Measurements from ENCODE around the gene FAM185A.
"Not testable (repeated sequence)": the region's sequence is repeated elsewhere in the genome, so short reads cannot be mapped to it uniquely, and the experiment has no call there.

FAM185A gene

DNA sequence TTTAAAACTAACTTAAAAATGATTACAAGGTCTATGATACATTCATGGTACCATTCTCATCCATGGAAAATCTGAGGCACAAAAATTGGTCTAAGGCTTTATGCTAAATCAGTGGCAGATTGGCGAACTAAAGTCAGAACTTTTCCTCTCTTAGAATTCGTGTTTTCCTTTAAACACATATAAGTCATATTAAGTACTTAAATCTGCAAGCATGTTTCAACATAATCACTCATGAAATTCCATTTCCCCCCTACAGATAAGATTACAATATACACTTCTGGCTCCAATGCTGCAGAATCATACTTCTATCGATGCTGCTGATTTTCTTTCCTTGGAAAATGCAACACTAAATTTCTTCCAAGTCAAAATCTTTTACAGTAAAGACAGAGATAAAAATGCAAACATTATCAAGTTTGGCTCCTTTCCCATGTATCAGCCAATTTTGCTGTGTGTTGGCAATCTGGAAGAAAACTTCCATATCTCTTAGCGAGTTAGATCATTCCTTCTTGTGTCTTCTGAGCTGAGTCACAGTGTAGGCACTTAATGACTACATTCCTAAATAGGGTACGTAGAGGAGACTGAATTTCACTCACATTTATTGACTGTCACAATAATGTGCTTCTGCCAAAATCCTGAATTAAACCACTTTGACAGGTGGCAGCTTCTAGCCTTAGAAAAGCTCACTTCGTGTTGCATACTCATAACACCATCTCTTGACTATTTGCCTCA, 87.6 kb downstream of the FAM185A start:
- peak; percentile 89 for DNase-seq
- Histone ChIP-seq H3K23ac (ENCODE audit: low read length in 2 of 2) (no peak overlapping the region), H3K27ac (ENCODE audit: low read length, poor library complexity, severe bottlenecking) (peak overlapping the region; percentile 93), H3K9me3 (ENCODE audit: control insufficient read depth, low read length) (no peaks in the 10 kb centered on the region), H4K8ac (ENCODE audit: low read length) (no peak overlapping the region), H3K27me3 (ENCODE audit: control insufficient read depth in 1 of 2, insufficient read depth in 1 of 2, low read length in 2 of 2) (no peaks in the 10 kb centered on the region), H2AFZ (ENCODE audit: low read depth, low read length) (no peak overlapping the region), H2BK15ac (ENCODE audit: low read depth, poor library complexity, severe bottlenecking) (no peak overlapping the region), H3K14ac (ENCODE audit: low read length in 2 of 2) (no peak overlapping the region), H3K36me3 (ENCODE audit: control insufficient read depth in 1 of 2, insufficient read depth in 2 of 2, low read depth in 1 of 2, low read length in 2 of 2) (no peaks in the 10 kb centered on the region), H2BK12ac (ENCODE audit: low read length in 2 of 2) (no peak overlapping the region), H2BK5ac (ENCODE audit: low read depth, low read length, poor library complexity, severe bottlenecking) (no peak overlapping the region), H3K9ac (ENCODE audit: low read length) (no peak overlapping the region), H3K18ac (ENCODE audit: low read depth in 1 of 2, low read length in 2 of 2) (no peak overlapping the region), H3K4me1 (ENCODE audit: control insufficient read depth, insufficient read depth, low read depth, low read length) (peaks cover 9% of the 10 kb centered on the region), H3K4me2 (ENCODE audit: low read length, poor library complexity, severe bottlenecking) (no peak overlapping the region), H2AK5ac (ENCODE audit: low read length, severe bottlenecking) (no peak overlapping the region), H3K4me3 (ENCODE audit: insufficient read depth in 1 of 2, low read depth in 1 of 2, low read length in 2 of 2) (no peak overlapping the region), H3K79me1 (replicated peaks; ENCODE audit: low read length, poor library complexity, severe bottlenecking) (peaks cover 1% of the 10 kb centered on the region), H4K91ac (ENCODE audit: low read length) (no peak overlapping the region), H3K4ac (ENCODE audit: low read depth in 1 of 2, low read length in 2 of 2) (no peak overlapping the region), H2BK120ac (ENCODE audit: low read depth, low read length) (no peak overlapping the region)
- 18% methylated on average over 5 of the region's 6 CpGs for WGBS

DNA sequence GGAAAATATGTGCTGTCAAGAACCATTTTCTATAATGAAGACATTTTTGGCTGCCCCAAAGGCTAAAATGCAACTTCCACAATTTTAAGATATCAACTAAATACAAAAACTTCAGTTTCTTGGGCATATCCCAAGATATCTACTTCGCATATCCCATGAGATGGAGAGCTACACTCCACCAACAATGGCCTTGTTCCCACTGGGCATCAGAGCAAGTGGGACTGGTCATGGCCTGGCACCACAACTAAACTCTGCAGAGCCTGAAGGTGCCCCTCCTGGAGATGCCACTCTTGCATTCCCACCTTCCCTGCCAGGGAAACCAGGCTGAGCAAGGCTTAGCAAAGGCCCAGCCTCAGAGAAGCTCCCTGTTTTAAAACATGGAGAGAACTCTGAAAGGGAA, 88.2 kb downstream of the FAM185A start:
- WGBS = 95% methylated on average over 1 of the region's 1 CpG
- peak overlapping the region; percentile 40 to 85 for H3K18ac ChIP-seq (ENCODE audit: low read depth in 1 of 2, low read length in 2 of 2)
- no peaks in the 10 kb centered on the region for H3K79me1 ChIP-seq (replicated peaks; ENCODE audit: low read length, poor library complexity, severe bottlenecking)
- no peak overlapping the region for H4K91ac ChIP-seq (ENCODE audit: low read length)
- no peaks in the 10 kb centered on the region for H3K9me3 ChIP-seq (ENCODE audit: control insufficient read depth, low read length)
- no peaks in the 10 kb centered on the region for H3K27me3 ChIP-seq (ENCODE audit: control insufficient read depth in 1 of 2, insufficient read depth in 1 of 2, low read length in 2 of 2)
- DNase-seq = no peak
- H2AFZ ChIP-seq (ENCODE audit: low read depth, low read length) = no peak overlapping the region
- H3K4ac ChIP-seq (ENCODE audit: low read depth in 1 of 2, low read length in 2 of 2) = no peak overlapping the region
- no peak overlapping the region for H3K9ac ChIP-seq (ENCODE audit: low read length)
- H3K36me3 ChIP-seq (ENCODE audit: control insufficient read depth in 1 of 2, insufficient read depth in 2 of 2, low read depth in 1 of 2, low read length in 2 of 2) = no peaks in the 10 kb centered on the region
- H2AK5ac ChIP-seq (ENCODE audit: low read length, severe bottlenecking) = peak overlapping the region; percentile 100
- H3K27ac ChIP-seq (ENCODE audit: low read length, poor library complexity, severe bottlenecking) = peak overlapping the region; percentile 90
- H2BK12ac ChIP-seq (ENCODE audit: low read length in 2 of 2) = peak overlapping the region in 1 of 2 experiments; percentile 38
- H4K8ac ChIP-seq (ENCODE audit: low read length) = no peak overlapping the region
- no peak overlapping the region for H3K4me2 ChIP-seq (ENCODE audit: low read length, poor library complexity, severe bottlenecking)
- H3K23ac ChIP-seq (ENCODE audit: low read length in 2 of 2) = no peak overlapping the region
- no peak overlapping the region for H3K4me3 ChIP-seq (ENCODE audit: insufficient read depth in 1 of 2, low read depth in 1 of 2, low read length in 2 of 2)
- peaks cover 9% of the 10 kb centered on the region for H3K4me1 ChIP-seq (ENCODE audit: control insufficient read depth, insufficient read depth, low read depth, low read length)
- peak overlapping the region; percentile 71 for H2BK5ac ChIP-seq (ENCODE audit: low read depth, low read length, poor library complexity, severe bottlenecking)
- no peak overlapping the region for H2BK120ac ChIP-seq (ENCODE audit: low read depth, low read length)
- H3K14ac ChIP-seq (ENCODE audit: low read length in 2 of 2) = peak overlapping the region in 1 of 2 experiments; percentile 13
- H2BK15ac ChIP-seq (ENCODE audit: low read depth, poor library complexity, severe bottlenecking) = no peak overlapping the region

DNA sequence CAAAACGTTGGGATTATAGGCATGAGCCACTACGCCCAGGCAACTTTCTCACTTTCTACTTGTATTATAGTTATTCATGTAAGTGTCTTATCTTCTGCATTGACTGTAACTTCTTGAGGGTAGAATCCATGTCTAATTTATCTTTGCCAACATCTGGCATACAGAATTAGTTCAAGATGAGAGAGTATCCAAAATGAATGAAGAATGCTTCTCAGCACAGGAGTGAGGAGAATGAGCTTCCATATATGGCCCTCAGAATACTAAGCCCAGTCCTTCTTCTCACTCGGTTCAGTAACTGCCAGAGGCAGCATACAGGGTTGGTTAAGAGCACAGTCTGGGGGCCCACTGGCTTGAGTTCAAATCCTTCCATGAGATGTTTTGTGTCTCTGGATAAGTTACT, 89.0 kb downstream of the FAM185A start:
- H3K27me3 ChIP-seq (ENCODE audit: control insufficient read depth in 1 of 2, insufficient read depth in 1 of 2, low read length in 2 of 2) = no peaks in the 10 kb centered on the region
- H3K27ac ChIP-seq (ENCODE audit: low read length, poor library complexity, severe bottlenecking) = no peak overlapping the region
- H3K18ac ChIP-seq (ENCODE audit: low read depth in 1 of 2, low read length in 2 of 2) = no peak overlapping the region
- H3K9me3 ChIP-seq (ENCODE audit: control insufficient read depth, low read length) = no peaks in the 10 kb centered on the region
- no peak overlapping the region for H3K4me2 ChIP-seq (ENCODE audit: low read length, poor library complexity, severe bottlenecking)
- H3K4me1 ChIP-seq (ENCODE audit: control insufficient read depth, insufficient read depth, low read depth, low read length) = peaks cover 7% of the 10 kb centered on the region
- no CpG with 5 or more reads among the region's 3 CpGs for WGBS
- H4K91ac ChIP-seq (ENCODE audit: low read length) = no peak overlapping the region
- no peak overlapping the region for H2BK5ac ChIP-seq (ENCODE audit: low read depth, low read length, poor library complexity, severe bottlenecking)
- no peak overlapping the region for H2BK15ac ChIP-seq (ENCODE audit: low read depth, poor library complexity, severe bottlenecking)
- no peak overlapping the region for H3K4ac ChIP-seq (ENCODE audit: low read depth in 1 of 2, low read length in 2 of 2)
- no peak overlapping the region for H3K9ac ChIP-seq (ENCODE audit: low read length)
- H3K4me3 ChIP-seq (ENCODE audit: insufficient read depth in 1 of 2, low read depth in 1 of 2, low read length in 2 of 2) = no peak overlapping the region
- no peak overlapping the region for H3K23ac ChIP-seq (ENCODE audit: low read length in 2 of 2)
- no peaks in the 10 kb centered on the region for H3K79me1 ChIP-seq (replicated peaks; ENCODE audit: low read length, poor library complexity, severe bottlenecking)
- DNase-seq = no peak
- H3K14ac ChIP-seq (ENCODE audit: low read length in 2 of 2) = no peak overlapping the region
- peak overlapping the region; percentile 88 for H2AK5ac ChIP-seq (ENCODE audit: low read length, severe bottlenecking)
- H3K36me3 ChIP-seq (ENCODE audit: control insufficient read depth in 1 of 2, insufficient read depth in 2 of 2, low read depth in 1 of 2, low read length in 2 of 2) = no peaks in the 10 kb centered on the region
- no peak overlapping the region for H4K8ac ChIP-seq (ENCODE audit: low read length)
- no peak overlapping the region for H2BK12ac ChIP-seq (ENCODE audit: low read length in 2 of 2)
- no peak overlapping the region for H2BK120ac ChIP-seq (ENCODE audit: low read depth, low read length)
- no peak overlapping the region for H2AFZ ChIP-seq (ENCODE audit: low read depth, low read length)

DNA sequence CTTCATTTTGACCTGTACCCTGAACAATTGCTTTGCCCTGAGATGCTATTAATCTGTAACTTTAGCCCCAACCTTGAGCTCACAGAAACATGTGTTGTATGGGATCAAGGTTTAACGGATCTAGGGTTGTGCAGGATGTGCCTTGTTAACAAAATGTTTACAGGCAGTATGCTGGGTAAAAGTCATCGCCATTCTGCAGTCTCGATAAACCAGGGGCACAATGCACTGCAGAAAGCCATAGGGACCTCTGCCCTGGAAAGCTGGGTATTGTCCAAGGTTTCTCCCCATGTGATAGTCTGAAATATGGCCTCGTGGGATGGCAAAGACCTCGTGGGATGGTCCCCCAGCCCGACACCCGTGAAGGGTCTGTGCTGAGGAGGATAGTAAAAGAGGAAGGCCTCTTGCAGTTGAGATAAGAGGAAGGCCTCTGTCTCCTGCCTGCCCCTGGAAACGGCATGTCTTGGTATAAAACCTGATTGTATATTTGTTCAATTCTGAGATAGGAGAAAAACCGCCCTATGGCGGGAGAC, 89.8 kb downstream of the FAM185A start:
- H3K36me3 ChIP-seq (ENCODE audit: control insufficient read depth in 1 of 2, insufficient read depth in 2 of 2, low read depth in 1 of 2, low read length in 2 of 2); H2BK120ac ChIP-seq (ENCODE audit: low read depth, low read length); H3K9me3 ChIP-seq (ENCODE audit: control insufficient read depth, low read length); H3K18ac ChIP-seq (ENCODE audit: low read depth in 1 of 2, low read length in 2 of 2); H4K8ac ChIP-seq (ENCODE audit: low read length); H4K91ac ChIP-seq (ENCODE audit: low read length); H2BK5ac ChIP-seq (ENCODE audit: low read depth, low read length, poor library complexity, severe bottlenecking); DNase-seq; H3K14ac ChIP-seq (ENCODE audit: low read length in 2 of 2); H2BK12ac ChIP-seq (ENCODE audit: low read length in 2 of 2); H3K27me3 ChIP-seq (ENCODE audit: control insufficient read depth in 1 of 2, insufficient read depth in 1 of 2, low read length in 2 of 2); H2BK15ac ChIP-seq (ENCODE audit: low read depth, poor library complexity, severe bottlenecking); H3K27ac ChIP-seq (ENCODE audit: low read length, poor library complexity, severe bottlenecking); H3K79me1 ChIP-seq (replicated peaks; ENCODE audit: low read length, poor library complexity, severe bottlenecking); H2AFZ ChIP-seq (ENCODE audit: low read depth, low read length); H3K4me2 ChIP-seq (ENCODE audit: low read length, poor library complexity, severe bottlenecking); H3K4me3 ChIP-seq (ENCODE audit: insufficient read depth in 1 of 2, low read depth in 1 of 2, low read length in 2 of 2); H3K4ac ChIP-seq (ENCODE audit: low read depth in 1 of 2, low read length in 2 of 2); H3K23ac ChIP-seq (ENCODE audit: low read length in 2 of 2); H3K9ac ChIP-seq (ENCODE audit: low read length); H3K4me1 ChIP-seq (ENCODE audit: control insufficient read depth, insufficient read depth, low read depth, low read length): not testable (repeated sequence)
- 99% methylated on average over 8 of the region's 10 CpGs for WGBS
- H2AK5ac ChIP-seq (ENCODE audit: low read length, severe bottlenecking) = peak overlapping the region; percentile 49

Measured in mesenchymal stem cell (in vitro differentiated cells and primary cell).